GM19193 (cell line): ENCODE results near the gene CAPN12.

Experiments used
- POLR2A ChIP-seq: IDR thresholded peaks from 4 replicates; pipeline ENCODE4 v1.6.1; 2011; ENCODE audit not compliant: insufficient read depth, insufficient read length; ENCODE audit errors: extremely low read depth

Gene CAPN12

DNA sequence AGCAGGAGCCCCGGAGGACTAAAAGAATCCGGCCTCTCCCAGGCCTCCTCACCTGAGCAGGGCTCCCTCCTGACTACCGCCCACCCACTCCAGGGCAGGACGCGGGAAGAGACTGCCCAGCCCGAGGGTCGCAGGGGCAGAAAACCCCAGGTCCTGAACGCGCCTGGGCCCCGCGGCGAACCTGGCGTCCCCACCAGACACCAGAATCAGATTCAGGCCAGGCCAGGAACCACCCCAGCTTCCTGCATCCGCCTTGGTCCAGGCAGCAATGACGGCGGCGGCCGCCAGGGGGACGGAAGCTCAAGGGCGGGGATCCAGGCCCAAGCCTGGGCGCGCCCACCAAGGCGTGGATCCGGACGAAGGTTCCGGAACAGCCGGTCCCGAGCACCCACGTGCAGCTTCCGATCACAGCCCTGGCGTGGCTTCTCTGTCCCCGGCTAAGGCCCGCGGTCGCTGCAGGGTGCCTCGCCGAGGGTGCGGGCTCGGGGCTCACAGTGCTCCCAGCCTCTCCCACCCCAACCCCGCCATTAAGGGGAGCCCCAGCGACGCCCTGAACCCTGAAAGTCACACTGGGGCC lies 25.4 kb upstream of the CAPN12 start:
- peak; percentile 58 for TF ChIP-seq POLR2A

- TF ChIP-seq POLR2A = no peak
These were observed 22.2 kb upstream of the CAPN12 start for GRCh38 chr19:38766276-38767047.

DNA sequence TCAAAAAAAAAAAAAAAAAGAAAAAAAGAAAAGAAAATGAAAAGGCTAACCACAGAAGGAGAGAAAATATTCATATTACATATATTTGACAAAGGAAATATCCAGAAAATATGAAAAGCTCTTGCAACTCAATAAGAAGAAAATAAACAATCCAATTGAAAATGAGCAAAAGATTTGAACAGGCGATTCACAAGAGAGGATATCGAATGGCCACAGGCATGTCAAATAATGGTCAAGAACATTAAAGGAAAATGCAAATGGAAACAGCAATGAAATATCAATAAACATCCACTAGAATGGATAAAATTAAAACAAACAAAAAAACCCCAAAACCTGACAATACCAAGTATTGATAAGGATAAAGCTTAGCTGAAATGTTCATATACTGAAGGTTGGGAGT lies 20.9 kb upstream of the CAPN12 start:
- no peak for TF ChIP-seq POLR2A

DNA sequence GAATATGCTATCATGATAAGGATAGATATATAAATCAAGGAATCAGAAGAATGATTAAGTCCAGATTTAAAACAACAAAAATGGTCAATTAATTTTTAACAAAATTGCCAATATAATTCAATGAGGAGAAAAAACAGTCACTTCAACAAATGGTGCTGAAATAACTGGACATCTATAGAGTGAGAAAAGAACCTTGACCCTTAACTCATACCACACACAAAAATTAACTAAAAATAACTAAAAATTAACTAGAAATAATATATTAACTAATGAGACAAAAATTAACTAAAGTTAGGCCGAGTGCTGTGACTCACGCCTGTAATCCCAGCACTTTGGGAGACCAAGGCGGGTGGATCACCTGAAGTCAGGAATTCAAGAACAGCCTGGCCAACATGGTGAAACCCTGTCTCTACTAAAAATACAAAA lies 19.5 kb upstream of the CAPN12 start:
- no peak for TF ChIP-seq POLR2A

DNA sequence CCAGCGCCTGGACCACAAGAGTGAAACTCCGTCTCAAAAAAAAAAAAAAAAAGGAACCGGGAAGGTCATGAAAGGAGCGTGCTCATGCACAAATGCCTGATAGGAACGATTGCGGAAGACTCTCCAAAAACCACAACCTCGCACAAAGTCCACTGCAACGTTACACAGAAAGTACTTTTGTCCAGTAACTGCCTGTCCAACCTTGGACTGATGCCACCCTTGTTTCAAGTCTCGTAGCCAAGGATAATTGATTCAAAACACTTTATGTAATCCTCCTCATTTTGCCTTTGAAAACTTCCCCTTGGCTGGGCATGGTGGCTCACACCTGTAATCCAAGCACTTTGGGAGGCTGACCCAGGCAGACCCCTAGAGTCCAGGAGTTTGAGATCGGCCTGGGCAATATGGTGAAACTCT lies 15.3 kb upstream of the CAPN12 start:
- TF ChIP-seq POLR2A = no peak

DNA sequence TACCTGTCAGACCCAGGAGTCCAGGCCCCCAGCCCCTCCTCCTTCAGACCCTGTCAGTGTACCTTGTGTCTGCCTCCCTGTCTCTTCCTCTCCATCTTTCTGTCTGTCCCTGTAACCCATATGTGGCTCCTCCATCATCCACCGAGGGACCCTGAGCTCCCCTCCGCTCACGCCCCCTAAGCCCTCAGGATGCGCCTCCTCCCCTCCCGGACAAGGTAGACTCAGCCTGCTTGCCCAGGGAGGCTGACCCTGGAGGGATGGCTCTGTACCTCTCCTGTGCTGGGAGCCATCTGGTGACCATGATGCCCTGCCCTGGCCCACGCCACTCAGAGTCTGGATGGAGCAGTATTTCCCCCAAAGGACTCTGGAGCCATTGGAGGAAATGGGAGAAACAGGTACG lies 1.0 kb upstream of the CAPN12 start:
- TF ChIP-seq POLR2A = no peak

DNA sequence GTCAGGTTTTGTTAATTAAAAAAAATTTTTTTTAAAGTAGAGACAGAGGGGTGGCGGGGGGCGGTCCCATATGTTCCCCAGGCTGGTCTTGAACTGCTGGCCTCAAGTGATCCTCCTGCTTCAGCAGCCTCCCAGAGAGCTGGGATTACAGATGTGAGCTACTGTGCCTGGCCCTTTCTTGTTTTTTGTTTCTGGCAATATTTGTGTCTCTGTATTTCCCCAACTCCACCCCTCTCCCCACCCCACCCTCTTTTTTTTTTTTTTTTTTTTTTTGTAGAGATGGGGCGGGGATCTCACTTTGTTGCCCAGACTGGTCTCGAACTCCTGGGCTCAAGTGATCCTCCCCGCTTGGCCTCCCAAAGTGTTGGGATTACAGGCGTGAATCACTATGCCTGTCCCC lies 600 bp upstream of the CAPN12 start:
- TF ChIP-seq POLR2A = no peak

DNA sequence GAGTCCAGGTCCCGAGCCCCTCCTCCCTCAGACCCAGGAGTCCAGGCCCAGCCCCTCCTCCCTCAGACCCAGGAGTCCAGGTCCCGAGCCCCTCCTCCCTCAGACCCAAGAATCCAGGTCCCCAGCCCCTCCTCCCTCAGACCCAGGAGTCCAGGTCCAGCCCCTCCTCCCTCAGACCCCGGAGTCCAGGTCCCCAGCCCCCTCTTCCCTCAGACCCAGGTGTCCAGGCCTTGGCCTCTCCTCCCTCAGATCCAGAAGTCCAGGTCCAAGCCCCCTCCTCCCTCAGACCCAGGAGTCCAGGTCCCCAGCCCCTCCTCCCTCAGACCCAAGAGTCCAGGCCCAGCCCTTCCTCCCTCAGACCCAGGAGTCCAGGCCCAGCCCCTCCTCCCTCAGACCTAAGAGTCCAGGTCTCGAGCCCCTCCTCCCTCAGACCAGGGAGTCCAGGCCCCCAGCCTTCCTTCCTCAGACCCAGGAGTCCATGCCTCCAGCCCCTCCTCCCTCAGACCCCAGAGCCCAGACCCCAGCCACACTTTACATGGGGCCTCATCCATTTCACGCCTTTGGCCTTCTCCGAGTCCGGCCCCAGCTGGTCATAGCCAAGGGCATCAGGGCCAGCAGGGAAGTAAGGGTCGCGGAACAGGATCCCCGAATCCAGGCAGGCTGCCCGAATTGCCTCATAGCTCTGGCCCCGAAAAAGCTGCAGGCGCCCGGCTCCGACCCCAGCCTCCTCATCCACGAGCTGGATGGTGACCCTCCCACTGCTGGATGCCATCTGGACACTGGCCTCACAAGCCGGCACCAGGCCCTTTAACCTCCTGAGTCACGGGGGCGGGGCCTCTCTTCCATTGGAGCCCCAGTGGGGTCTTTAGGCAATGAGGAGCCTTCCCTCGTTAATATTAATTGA lies 628 bp downstream of the CAPN12 start:
- TF ChIP-seq POLR2A = no peak

- no peak for TF ChIP-seq POLR2A
These were observed 1.4 kb downstream of the CAPN12 start for GRCh38 chr19:38742906-38743305.

DNA sequence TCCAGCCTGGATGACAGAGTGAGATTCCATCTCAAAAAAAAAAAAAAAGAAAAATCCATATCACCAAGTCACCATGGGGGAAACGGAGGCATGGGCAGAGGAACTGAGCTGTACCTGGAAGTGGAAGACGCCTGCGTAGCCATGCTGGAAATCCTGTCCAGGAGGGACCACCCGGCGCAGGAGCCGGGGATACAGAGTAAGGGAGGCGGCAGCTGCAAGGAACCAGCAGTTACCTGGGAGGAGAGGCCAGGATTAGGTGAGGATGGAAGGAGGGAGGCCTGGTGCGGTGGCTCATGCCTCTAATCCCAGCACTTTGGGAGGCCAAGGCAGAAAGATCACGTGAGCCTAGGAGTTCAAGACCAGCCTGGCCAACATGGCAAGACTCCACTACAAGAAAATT lies 2.0 kb downstream of the CAPN12 start:
- TF ChIP-seq POLR2A = no peak

DNA sequence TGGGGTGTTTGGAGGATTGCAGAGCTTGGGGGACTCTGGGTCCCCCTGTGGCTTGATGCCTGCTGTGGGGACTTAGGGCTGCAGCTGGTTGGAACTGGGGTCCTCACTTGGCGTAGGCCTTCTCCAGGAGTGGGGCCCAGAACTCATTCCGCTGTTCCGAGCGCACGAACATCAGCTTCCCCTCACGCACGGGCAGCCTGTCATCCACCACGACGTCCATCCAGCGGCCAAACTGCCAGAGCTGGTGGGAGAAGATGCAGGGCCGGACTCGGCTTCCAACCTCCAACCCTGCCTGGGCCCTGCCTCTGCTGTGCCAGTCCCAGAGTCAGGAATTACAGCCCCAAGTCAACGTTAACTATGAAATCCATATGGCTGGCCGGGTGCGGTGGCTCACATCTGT lies 2.6 kb downstream of the CAPN12 start:
- no peak for TF ChIP-seq POLR2A

- no peak for TF ChIP-seq POLR2A
These were observed 3.3 kb downstream of the CAPN12 start for GRCh38 chr19:38740932-38741331.

GRCh38 chr19:38740257-38740592 lies 4.0 kb downstream of the CAPN12 start:
- no peak for TF ChIP-seq POLR2A

- no peak for TF ChIP-seq POLR2A
These were observed 4.6 kb downstream of the CAPN12 start for GRCh38 chr19:38739440-38740256.
